GM18499 (cell line): Measurements from ENCODE around the gene PPM1H.

Source experiments
- ATAC-seq: cut with Tn5 transposase; IDR thresholded peaks from one replicate; pipeline ENCODE4 v1.9.1; 2021; ENCODE audit warnings: moderate number of reproducible peaks; ENCODE audit not compliant: insufficient read depth, unreplicated experiment

PPM1H gene

GRCh38 chr12:62697893-62698292 lies 237.1 kb downstream of the PPM1H start:
- no peak for ATAC-seq

DNA sequence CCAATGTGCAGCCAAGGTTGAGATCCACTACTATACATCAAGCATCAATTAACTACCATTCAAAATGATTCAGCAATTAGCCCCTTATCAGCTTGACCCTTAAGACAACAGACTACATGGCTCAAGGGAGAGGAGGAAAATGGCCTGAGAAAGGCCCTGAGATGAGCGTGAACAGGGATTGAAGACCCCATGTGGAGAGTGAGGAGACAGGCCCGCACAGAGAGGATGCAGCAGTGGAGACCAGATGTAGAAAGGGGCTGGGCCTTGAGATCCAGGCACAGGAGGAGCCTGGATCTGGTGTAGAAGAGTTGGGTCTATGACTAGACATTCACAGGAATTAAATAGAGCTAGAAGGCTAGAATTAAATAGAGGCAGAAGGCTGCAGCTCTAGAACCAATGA lies 239.3 kb downstream of the PPM1H start:
- no peak for ATAC-seq

- peak; percentile 60 for ATAC-seq
These were observed 240.3 kb downstream of the PPM1H start for GRCh38 chr12:62694632-62695031.

- no peak for ATAC-seq
These were observed 240.8 kb downstream of the PPM1H start for GRCh38 chr12:62694116-62694515.

- no peak for ATAC-seq
These were observed 241.4 kb downstream of the PPM1H start for GRCh38 chr12:62693376-62694050.

DNA sequence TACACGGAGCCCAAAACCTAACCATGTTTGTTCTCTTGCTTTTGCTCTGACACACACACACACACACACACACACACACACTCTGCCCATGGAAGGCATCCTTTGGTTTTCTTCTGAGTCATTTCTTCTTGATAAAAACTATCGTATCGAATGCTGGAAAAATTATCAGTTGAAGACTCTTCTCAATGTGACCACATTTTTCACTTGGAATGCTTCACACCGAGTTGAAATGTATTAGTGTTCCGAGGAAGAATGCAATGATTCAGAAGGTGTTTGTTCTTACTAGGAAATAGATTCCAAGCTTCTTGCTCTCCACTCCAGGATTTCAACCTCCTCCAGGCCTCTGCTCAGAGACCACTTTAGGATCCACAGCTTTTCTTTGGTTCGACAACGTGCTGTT lies 242.1 kb downstream of the PPM1H start:
- ATAC-seq, result no peak

DNA sequence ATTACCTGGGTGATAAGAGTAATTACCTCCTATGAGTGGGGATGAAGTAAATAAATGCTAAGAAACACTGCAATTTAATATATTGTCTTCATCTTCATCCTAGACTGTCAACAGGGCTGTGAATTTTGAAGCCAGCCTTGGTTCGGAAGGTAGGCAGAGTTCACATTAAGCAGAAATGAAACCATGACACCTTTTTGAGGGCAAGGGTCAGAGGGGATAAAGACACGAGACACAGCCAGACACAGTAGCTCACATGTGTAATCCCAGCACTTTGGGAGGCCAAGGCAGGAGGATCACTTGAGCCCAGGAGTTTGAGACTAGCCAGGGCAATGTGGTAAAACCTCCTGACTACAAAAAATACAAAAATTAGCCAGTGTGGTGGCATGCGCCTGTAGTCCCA lies 243.6 kb downstream of the PPM1H start:
- no peak for ATAC-seq

GRCh38 chr12:62689042-62689839 lies 245.7 kb downstream of the PPM1H start:
- no peak for ATAC-seq

GRCh38 chr12:62686938-62687337 lies 248.0 kb downstream of the PPM1H start:
- ATAC-seq, result no peak

GRCh38 chr12:62684570-62685295 lies 250.2 kb downstream of the PPM1H start:
- no peak for ATAC-seq

- no peak for ATAC-seq
These were observed 251.0 kb downstream of the PPM1H start for GRCh38 chr12:62683776-62684569.

- ATAC-seq, result no peak
These were observed 253.6 kb downstream of the PPM1H start for GRCh38 chr12:62681306-62681705.

- ATAC-seq, result no peak
These were observed 255.3 kb downstream of the PPM1H start for GRCh38 chr12:62679608-62680007.

DNA sequence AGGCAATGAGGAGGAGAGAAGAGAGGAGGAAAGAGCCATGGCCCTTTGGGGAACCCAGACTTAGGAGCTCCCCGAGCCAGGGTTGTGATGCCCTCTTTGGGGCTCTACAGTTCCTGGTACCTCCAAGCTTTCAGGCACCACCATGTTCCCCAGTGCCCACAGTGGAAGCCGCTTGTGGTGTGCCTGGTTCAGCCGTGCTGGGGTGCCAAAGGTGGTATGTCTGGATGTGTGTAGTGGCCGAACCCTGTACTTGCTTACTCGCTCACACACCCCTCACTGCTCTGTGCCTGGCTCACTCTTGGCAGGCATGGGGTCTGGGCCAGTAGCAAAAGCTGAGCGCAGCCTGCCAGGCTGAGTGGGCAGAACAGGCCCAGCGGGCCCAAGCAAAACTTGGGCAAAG lies 257.6 kb downstream of the PPM1H start:
- no peak for ATAC-seq

DNA sequence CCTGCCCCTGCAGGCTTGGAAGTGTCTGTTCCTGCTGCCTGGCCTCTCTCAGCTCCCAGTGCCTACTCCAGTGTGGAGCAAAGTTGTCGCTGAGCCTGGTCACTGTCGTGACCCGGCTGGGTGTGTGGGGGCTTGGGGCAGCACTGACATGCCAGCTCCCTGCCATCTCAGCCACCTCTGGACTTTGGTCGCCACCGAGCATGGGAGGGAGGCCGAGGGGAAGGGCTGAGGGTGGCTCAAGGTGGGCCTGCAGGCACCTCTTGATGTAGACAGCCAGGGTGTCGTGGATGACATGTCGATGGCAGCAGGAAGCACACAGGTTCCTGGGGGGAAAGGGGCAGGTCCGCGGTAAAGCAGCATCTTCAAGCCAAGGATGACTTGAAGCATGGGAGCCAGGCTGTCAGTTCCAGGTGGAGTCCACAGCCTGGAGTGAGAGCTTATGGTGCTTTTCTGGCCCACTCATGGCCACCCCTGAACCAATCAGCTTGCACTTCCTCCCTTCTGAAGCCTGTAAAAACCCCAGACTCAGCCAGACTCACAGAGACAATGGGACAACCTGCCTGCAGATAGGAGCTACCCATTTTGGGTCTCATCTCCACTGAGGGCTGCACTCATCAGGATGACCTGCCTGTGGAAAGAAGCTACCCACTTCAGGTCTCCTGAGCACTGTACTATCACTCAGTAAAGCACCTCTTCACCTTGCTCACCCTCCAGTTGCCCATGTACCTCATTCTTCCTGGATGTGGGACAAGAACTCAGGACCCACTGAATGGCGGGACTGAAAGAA lies 258.2 kb downstream of the PPM1H start:
- no peak for ATAC-seq

DNA sequence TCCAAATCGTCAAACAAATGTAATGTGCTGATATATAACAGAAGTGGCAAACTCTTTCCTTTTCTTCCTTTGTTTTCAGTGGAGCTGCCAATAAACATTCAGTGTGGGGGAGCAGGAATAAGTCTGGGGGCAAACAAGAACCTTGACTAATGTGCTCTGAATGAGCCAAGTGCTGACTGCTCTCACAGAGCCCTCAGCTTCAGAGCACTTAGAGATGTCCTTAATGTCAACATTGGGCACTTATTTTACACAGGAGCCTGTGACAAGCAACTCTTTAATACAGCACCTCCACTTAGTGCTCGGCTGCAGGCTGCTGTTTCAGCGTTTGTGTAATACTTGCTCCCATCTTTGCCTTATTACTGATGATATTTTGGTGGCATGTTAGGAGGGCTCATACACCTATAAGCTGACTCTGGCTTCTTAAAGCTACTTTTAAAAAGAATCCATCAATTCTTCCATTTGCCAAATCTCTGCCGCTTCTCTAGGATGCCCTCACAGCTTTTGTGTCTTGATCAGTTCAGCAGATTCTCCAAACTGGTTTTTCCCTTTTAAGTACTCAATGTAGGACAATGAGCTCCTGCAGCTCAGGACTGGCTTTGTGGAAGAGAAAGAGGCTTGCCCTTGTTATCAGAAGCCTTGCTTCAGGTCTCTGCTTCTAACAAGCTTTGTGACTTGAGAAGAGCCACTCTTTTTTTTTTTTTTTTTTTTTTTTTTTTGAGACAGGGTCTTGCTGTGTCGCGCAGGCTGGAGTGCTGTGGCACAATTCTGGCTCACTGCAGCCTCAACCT lies 261.7 kb downstream of the PPM1H start:
- ATAC-seq, result no peak

DNA sequence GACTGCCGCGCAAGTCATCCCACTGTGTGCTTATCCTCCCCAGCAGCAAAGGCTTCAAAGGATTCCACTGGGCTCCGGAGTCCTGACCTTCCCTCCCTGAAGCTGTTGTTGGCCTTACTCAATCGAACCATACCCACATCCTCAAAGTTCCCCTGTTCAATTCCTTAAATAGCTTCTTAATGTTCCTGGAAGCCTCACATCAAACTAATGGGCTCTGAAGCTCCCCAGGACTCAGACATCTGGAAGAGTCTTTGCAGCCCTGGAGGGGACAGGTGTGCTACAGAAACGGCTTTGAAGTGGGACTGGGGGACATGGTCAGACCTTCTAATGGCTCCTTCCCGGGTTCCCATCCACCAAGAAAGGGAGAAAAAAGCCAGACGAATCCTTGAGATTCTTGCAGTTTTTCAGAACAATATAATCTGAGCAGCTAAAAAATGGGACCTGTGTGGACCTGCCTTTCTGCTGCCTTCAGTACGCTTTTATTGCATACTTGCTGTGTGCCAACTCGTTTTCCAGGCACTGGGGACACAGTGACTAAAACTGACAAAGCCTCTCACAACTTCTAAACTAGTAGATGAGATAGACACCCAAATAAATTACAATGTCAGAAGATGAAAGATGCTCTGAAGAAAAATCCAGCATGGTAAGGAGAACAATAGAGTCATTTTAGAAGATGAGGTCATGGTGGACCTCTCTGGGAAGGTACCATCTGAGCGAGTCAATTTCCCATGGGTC lies 263.8 kb downstream of the PPM1H start:
- no peak for ATAC-seq

- no peak for ATAC-seq
These were observed 266.2 kb downstream of the PPM1H start for GRCh38 chr12:62668782-62669181.
